Measurements from ENCODE around the gene YEATS4.
"Not testable (repeated sequence)": the region's sequence is repeated elsewhere in the genome, so short reads cannot be mapped to it uniquely, and the experiment has no call there.

Gene YEATS4

DNA sequence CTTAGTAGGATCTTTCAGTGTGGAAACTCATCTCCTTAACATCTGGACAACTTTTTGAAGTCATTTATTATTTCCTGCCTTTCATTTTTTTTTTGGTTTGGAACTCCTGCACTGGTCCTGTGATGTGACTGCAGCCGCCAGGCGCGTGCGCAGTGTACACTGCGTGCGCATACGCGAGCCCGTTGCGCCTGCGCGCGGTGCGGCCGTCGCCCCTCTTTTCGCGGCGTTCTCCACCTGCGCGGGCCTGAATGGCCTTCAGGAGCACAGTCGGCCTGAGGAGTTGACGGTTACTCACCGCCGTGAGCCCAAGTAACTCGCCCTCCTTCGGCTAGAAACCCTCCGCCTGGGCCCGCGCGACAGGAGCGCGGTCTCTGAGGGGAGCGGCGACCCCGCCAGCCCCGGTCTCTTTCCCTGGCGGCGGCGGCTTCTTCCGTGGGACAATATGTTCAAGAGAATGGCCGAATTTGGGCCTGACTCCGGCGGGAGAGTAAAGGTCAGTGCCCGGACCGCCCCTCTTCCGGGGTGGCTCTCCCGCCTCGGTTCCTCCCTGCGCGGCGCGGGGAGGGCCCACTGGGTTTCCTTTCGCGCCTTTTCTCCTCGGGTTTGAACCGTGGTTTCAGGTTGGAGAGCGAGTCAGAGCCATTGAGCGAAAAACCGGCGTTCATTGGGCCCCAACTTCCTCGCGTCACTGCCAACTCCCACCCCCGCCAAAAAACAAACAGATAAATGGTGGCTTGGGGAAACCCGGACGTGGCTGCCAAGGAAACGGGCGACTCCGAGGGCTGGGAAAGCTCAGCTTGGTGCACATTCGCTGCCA is at the start of gene YEATS4:
Gene YEATS4, plus strand, starts transcription at position 213 of the 817 bp plus-strand sequence. Its CDS starts 230 bp downstream, at position 443.
- DNase-seq (ENCODE audit: low read depth): peak; percentile 70

DNA sequence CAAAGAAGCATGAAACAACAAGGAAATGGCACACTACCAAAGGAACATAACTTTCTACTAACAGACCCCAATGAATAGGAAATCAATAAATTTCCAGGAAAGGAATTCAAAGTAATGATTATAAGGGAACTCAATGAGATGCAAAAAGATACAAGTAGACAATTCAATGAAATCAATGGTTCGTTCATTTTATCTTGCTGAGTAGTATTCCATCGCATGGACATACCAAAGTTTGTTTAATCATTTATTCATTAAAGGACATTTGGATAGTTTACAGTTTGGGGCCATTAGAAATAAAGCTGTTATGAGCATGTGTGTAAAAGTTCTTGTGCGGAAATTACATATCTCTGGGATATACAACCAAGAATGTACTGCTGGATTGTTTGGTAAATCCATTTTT is 46.3 kb upstream of the YEATS4 start:
- no peak for DNase-seq (ENCODE audit: low read depth)

DNA sequence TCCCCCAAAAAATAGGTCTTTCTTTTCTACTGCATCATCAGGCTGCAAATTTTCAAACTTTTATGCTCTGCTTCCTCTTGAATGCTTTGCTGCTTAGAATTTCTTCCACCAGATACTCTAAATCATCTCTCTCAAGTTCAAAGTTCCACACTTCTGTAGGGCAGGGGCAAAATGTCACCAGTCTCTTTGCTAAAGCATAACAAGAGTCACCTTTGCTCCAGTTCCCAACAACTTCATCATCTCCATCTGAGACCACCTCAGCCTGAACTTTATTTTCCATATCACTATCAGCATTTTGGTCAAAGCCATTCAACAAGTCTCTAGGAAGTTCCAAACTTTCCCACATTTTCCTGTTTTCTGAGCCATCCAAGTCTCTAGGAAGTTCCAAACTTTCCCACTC is 42.8 kb upstream of the YEATS4 start:
- not testable (repeated sequence) for DNase-seq (ENCODE audit: low read depth)

GRCh38 chr12:69317233-69317632 is 42.3 kb upstream of the YEATS4 start:
- DNase-seq (ENCODE audit: low read depth): not testable (repeated sequence)

- no peak for DNase-seq (ENCODE audit: low read depth)
Measured at GRCh38 chr12:69318225-69318624, 41.3 kb upstream of the YEATS4 start.

DNA sequence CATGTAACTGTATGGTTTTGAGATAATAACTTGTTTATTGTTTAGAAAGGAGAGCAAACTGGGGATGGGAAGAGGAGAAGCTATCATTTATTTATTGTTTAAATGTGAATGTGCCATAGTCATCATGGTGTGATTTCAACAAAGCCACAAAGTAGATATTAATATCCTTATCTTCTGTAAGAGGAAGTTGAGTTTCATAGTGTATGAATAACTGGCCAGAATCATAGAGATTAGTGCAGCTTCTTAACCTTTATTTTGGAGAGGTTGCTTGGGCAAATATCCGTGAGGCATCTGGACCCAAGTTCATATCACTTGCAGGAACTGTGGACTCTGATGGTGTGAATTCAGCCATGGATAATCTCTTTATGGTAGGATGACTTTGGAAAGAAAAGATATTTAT is 38.2 kb upstream of the YEATS4 start:
- DNase-seq (ENCODE audit: low read depth): no peak

DNA sequence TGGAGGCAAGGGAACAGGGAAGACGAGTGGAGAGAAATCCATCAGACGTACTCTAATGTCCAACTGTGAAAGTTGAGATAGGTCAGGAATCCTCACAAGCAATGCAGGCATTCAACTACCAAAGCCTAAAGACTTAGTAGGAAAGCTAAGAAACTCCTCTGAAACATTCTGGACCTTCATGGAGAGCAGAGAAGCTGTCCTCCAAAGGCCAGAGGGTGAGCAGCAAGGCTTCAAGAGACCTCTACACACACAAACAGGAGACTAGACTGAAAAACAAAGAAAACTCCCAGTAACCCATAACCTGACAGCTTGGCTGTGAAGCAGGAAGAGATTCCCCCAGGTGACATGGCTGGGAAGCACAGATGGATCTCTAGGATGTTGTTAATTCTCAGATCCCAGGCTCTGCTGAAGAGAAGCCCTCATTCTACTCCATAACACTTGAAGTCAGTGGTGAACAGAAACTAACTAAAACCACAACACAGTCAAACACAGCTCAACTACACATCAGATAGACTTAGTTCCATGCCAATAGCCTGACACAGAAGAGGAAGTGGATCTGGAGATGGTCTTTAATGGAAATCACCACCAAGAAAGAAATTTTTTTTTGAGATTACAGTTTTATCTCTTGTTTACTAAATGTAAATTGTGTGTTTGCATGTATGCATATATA is 34.6 kb upstream of the YEATS4 start:
- no peak for DNase-seq (ENCODE audit: low read depth)

DNA sequence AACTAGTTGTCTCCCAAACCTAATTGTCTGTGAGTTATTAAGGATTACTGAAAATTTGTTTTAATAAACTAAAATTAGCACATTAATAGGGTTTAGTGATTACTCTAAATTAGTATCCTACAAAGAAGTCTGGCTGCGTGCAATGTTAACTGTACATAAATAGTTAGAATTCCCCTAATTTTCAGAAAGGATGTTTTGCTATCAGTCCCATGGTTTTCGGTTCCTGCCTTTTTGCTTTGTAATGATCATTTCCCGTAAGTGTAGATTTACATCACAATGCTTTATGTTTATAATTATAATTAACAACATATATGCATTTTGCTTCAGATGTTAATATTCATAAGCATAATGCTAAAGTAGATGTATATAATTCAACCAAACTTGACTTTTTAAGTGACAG is 31.1 kb upstream of the YEATS4 start:
- DNase-seq (ENCODE audit: low read depth): no peak

GRCh38 chr12:69329669-69330428 is 29.7 kb upstream of the YEATS4 start:
- DNase-seq (ENCODE audit: low read depth): no peak

- peak; percentile 21 for DNase-seq (ENCODE audit: low read depth)
Measured at GRCh38 chr12:69330475-69331473, 28.8 kb upstream of the YEATS4 start.

DNA sequence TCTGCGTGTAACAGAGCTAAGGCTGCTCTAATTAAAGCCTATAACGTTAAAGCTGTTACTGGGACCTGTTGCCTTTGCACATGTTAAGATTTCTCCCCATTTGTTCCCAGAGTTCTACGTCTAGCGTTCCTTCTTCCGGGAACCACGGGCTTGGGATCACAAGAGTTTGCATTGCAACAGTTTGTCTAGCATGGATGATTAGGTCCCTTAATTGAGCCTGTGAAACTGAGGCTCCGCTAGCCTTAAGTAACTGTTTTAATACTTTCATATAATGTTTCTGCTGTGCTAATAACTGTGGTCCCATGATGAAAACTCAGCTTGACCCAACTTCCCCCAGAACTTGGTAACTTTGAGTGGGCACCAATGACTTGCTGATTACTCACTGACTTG is 28.0 kb upstream of the YEATS4 start:
- no peak for DNase-seq (ENCODE audit: low read depth)

- DNase-seq (ENCODE audit: low read depth): no peak
Measured at GRCh38 chr12:69331909-69332684, 27.4 kb upstream of the YEATS4 start.

DNA sequence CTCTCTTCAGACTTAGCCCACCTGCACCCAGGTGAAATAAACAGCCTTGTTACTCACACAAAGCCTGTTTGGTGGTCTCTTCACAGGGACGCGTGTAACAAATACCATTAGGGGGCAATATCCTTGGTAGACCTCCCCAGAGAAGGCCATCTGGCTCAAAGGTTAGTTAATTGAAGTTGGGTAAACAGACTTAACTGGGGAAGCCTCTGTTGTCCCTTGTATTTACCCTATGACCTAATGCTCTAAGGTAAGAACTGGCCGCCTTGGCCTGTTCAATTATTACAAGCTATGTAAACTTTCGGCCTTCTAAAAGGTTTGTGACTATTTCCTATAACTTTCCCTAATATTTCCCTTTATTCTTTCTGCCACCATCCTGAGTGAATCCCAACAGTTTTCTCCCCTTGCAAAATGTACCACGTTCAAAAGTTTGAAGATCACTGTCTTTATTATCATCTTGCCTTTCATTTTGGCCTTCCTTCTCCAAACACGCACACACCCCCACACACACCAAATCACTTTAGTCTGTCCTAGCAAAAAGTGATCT is 26.7 kb upstream of the YEATS4 start:
- DNase-seq (ENCODE audit: low read depth): no peak

- no peak for DNase-seq (ENCODE audit: low read depth)
Measured at GRCh38 chr12:69334158-69334557, 25.4 kb upstream of the YEATS4 start.

GRCh38 chr12:69337311-69338090 is 22.0 kb upstream of the YEATS4 start:
- no peak for DNase-seq (ENCODE audit: low read depth)

- DNase-seq (ENCODE audit: low read depth): no peak
Measured at GRCh38 chr12:69338120-69338859, 21.3 kb upstream of the YEATS4 start.

- DNase-seq (ENCODE audit: low read depth): no peak
Measured at GRCh38 chr12:69338936-69339335, 20.6 kb upstream of the YEATS4 start.

GRCh38 chr12:69339999-69340398 is 19.5 kb upstream of the YEATS4 start:
- no peak for DNase-seq (ENCODE audit: low read depth)

DNA sequence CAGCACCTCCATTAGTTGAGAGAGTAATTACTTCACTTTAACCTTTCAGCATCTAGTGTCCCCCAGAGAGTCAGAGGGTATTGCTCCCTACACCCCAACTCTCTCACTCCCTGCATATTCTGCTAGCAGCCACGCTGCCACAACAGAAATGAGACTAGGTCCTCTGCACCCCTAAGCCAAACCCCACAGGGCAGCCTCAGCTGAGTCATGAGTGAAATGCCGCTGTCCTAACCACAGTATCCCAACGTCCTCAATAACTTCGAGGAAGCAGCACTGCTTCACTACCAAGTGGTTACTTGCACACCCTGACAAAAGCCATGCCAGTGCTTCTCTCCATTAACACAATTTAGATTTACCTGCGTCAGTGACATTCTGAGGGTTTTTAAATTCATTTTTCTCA is 18.2 kb upstream of the YEATS4 start:
- no peak for DNase-seq (ENCODE audit: low read depth)
